Prostate gland (tissue), 2 donors: ENCODE data around the gene HOXA1. TPM values are rescaled to one million over a fixed set of nuclear protein-coding genes. Genes with fewer than 3 reads are reported as not detected.

Experiments used
- small RNA-seq, 2 donors: library from RNA; depleted of rRNA; stranded (forward); fragments of <200 nt; gene quantifications; one replicate each; pipeline ENCODE3, GENCODE V24; 2016
- total RNA-seq, 2 donors: library from RNA; depleted of rRNA; stranded (reverse); fragments of >200 nt; gene quantifications; one replicate each; pipeline ENCODE4 v1.1.0, GENCODE V29; 2016

Gene HOXA1
- total RNA-seq, 2 donors from 2014 or later, result 2.1 TPM; not detected in 1

Small RNA genes lying within 50 kb of the gene (small RNA-seq; reads per million reads assigned to genes)
- 0 reads per million in 2 donors for gene RF01977

Other genes starting within 250 kb of the HOXA1 start
- 10 to 100 TPM; 16.1 to 25.6 TPM for gene SKAP2, start 231.4 kb downstream of the HOXA1 start, total RNA-seq
- 1 to 10 TPM in 1 of 2 donors, not detected in 1; 1.4 TPM for gene HOXA2, start 6.7 kb upstream of the HOXA1 start, total RNA-seq
- gene HOXA4, start 34.8 kb upstream of the HOXA1 start, total RNA-seq, result 1 to 10 TPM; 1.4 to 1.8 TPM
- 10 to 100 TPM in 1 of 2 donors, 1 to 10 TPM in 1; 3.7 to 12.9 TPM for gene HOXA5, start 47.7 kb upstream of the HOXA1 start, total RNA-seq
- 1 to 10 TPM; 6.9 to 7.5 TPM for gene HOXA6, start 51.8 kb upstream of the HOXA1 start, total RNA-seq
- gene HOXA3, start 56.6 kb upstream of the HOXA1 start, total RNA-seq, result 1 to 10 TPM; 2.8 to 3.1 TPM
- 1 to 10 TPM; 2.2 to 4.6 TPM for gene HOXA7, start 60.7 kb upstream of the HOXA1 start, total RNA-seq
- 10 to 100 TPM; 14.7 to 57.0 TPM for gene HOXA9, start 69.5 kb upstream of the HOXA1 start, total RNA-seq
- 10 to 100 TPM; 25.8 to 65.6 TPM for gene HOXA10, start 78.3 kb upstream of the HOXA1 start, total RNA-seq
- gene HOXA11, start 89.2 kb upstream of the HOXA1 start, total RNA-seq, result 1 to 10 TPM; 8.5 to 9.8 TPM
- 10 to 100 TPM; 19.1 to 50.4 TPM for gene HOXA13, start 104.1 kb upstream of the HOXA1 start, total RNA-seq
- gene EVX1, start 146.8 kb upstream of the HOXA1 start, total RNA-seq, result 1 to 10 TPM; 5.1 to 5.9 TPM